Spleen (tissue), 7 donors: Measurements from ENCODE around the gene MRPL21.

ENCODE experiments used
- POLR2A ChIP-seq, 3 donors: fragments of 450-650 bp; IDR thresholded peaks; one replicate each; pipeline ENCODE4 v1.5.1; 2017; ENCODE audit warnings: antibody characterized with exemption in 3 of 3, mild to moderate bottlenecking in 1 of 3
- POLR2AphosphoS5 ChIP-seq, 3 donors: sonication (generic); formaldehyde crosslinking; IDR thresholded peaks; one replicate each; pipeline ENCODE4 v1.5.1; 2017; ENCODE audit warnings: antibody characterized with exemption in 3 of 3
- TF ChIP-seq, protein P1 (sequence below), 11 experiments: fragments of 200-600 bp in 7 of 11; fragments of 450-650 bp in 4 of 11; sonication (generic) in 4 of 11; IDR thresholded peaks in 8 of 11; conservative IDR thresholded peaks in 3 of 11; 1 replicate in 7 of 11; 2 replicates in 4 of 11; pipeline versions ENCODE4 v1.4.0 to v1.8.0; 2016 to 2021; ENCODE audit warnings: antibody characterized with exemption in 11 of 11, inconsistent platforms in 4 of 11, mild to moderate bottlenecking in 1 of 11
- donor health status: DM: no; HTN: no; CAD: no; lungs with moderate emphysema.
- donor health status: DM: no; HTN: no; CAD: no.
- donor health status: DM: no; HTN: no; CAD: no.

DNA sequence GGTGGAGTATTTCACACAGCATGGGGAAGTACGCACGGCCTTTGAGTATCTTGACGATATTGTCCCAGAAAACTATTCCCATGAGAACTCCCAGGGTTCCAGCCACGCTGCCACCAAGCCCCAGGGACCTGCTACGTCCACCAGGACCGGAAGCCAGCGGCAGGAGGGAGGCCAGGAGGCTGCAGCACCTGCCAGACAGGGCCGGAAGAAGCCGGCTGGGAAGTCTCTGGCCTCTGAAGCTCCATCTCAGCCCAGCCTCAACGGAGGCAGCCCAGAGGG is 32.7 kb upstream of the MRPL21 start:
- TF ChIP-seq, protein P1, sequence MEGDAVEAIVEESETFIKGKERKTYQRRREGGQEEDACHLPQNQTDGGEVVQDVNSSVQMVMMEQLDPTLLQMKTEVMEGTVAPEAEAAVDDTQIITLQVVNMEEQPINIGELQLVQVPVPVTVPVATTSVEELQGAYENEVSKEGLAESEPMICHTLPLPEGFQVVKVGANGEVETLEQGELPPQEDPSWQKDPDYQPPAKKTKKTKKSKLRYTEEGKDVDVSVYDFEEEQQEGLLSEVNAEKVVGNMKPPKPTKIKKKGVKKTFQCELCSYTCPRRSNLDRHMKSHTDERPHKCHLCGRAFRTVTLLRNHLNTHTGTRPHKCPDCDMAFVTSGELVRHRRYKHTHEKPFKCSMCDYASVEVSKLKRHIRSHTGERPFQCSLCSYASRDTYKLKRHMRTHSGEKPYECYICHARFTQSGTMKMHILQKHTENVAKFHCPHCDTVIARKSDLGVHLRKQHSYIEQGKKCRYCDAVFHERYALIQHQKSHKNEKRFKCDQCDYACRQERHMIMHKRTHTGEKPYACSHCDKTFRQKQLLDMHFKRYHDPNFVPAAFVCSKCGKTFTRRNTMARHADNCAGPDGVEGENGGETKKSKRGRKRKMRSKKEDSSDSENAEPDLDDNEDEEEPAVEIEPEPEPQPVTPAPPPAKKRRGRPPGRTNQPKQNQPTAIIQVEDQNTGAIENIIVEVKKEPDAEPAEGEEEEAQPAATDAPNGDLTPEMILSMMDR (IDR thresholded peaks at IDR 0.05 in 8 of 11, conservative IDR thresholded peaks at IDR 0.05 in 3 of 11) = no peak
- TF ChIP-seq POLR2A (IDR thresholded peaks at IDR 0.05) (no peak), POLR2AphosphoS5 (IDR thresholded peaks at IDR 0.05) (no peak)
